Gastroesophageal sphincter (tissue), 4 donors: ENCODE data around the gene CLEC19A. TPM values are rescaled to one million over a fixed set of nuclear protein-coding genes. Genes with fewer than 3 reads are reported as not detected.

ENCODE experiments used
- ATAC-seq: fragments of 150-250 bp; one replicate; pipeline ENCODE4 v1.9.1; 2016; ENCODE audit warnings: mild to moderate bottlenecking, moderate library complexity
- H3K27ac ChIP-seq, 4 donors: fragments of 200-600 bp; sonication (generic) in 3 of 4; 1 replicate in 3 of 4; 2 replicates in 1 of 4; pipeline ENCODE4 v1.5.1; 2016 to 2019
- H3K27me3 ChIP-seq: fragments of 200-600 bp; sonication (generic); one replicate; pipeline ENCODE4 v1.5.1; 2019
- H3K36me3 ChIP-seq, 2 donors: fragments of 200-600 bp; sonication (generic); one replicate each; pipeline ENCODE4 v1.5.1; 2019; ENCODE audit warnings: control low read depth in 1 of 2
- H3K4me1 ChIP-seq, 3 donors: fragments of 200-600 bp; sonication (generic); 1 replicate in 2 of 3; 2 replicates in 1 of 3; pipeline ENCODE4 v1.5.1; 2016 to 2019; ENCODE audit warnings: control low read depth in 2 of 3
- H3K4me3 ChIP-seq, 2 donors: fragments of 200-600 bp; sonication (generic); one replicate each; pipeline ENCODE4 v1.5.1; 2019; ENCODE audit warnings: mild to moderate bottlenecking in 1 of 2, moderate library complexity in 1 of 2
- H3K9me3 ChIP-seq, 3 donors: fragments of 200-600 bp; sonication (generic); one replicate each; pipeline ENCODE4 v1.5.1; 2017 to 2019; ENCODE audit warnings: control low read depth in 2 of 3
- CTCF ChIP-seq, 4 experiments: fragments of 200-600 bp in 2 of 4; fragments of 450-650 bp in 2 of 4; sonication (generic) in 1 of 4; IDR thresholded peaks; one replicate each; pipeline ENCODE4 v1.5.1; 2017 to 2019; ENCODE audit warnings: antibody characterized with exemption in 4 of 4, mild to moderate bottlenecking in 2 of 4, moderate library complexity in 2 of 4
- EP300 ChIP-seq: sonication (generic); formaldehyde crosslinking; IDR thresholded peaks from one replicate; pipeline ENCODE4 v1.6.1; 2017; ENCODE audit warnings: antibody characterized with exemption, mild to moderate bottlenecking
- POLR2A ChIP-seq, 2 donors: fragments of 450-650 bp; IDR thresholded peaks; one replicate each; pipeline ENCODE4 v1.6.1; 2017; ENCODE audit warnings: antibody characterized with exemption in 2 of 2, mild to moderate bottlenecking in 2 of 2, moderate library complexity in 1 of 2
- POLR2AphosphoS5 ChIP-seq: sonication (generic); formaldehyde crosslinking; IDR thresholded peaks from one replicate; pipeline ENCODE4 v1.6.1; 2017; ENCODE audit warnings: antibody characterized with exemption
- WGBS, 2 donors: methylation state at CpG; one replicate each; pipeline ENCODE4 v1.1.5; 2018; ENCODE audit warnings: low coverage in 1 of 2; 5-methylcytosine and 5-hydroxymethylcytosine counted together
- total RNA-seq, 4 donors: library from RNA; depleted of rRNA; stranded (reverse); fragments of >200 nt; gene quantifications; one replicate each; pipeline ENCODE4 v1.1.0, GENCODE V29; 2016

Gene CLEC19A
- total RNA-seq, 4 donors from 2014 or later, result not detected

- H3K9me3 ChIP-seq, result peaks cover 0 to 4% (median 0%) of the 10 kb centered on the region in 3 donors
- TF ChIP-seq POLR2AphosphoS5, result no peak
- no peak for TF ChIP-seq CTCF (IDR thresholded peaks at IDR 0.05)
- no peak for TF ChIP-seq EP300
- no peak for TF ChIP-seq POLR2A (IDR thresholded peaks at IDR 0.05)
- peaks cover 0 to 11% (median 0%) of the 10 kb centered on the region in 3 donors for H3K4me1 ChIP-seq
- no peak overlapping the region for H3K27ac ChIP-seq
- H3K4me3 ChIP-seq, result no peak overlapping the region
- H3K36me3 ChIP-seq, result no peaks in the 10 kb centered on the region
- no peaks in the 10 kb centered on the region for H3K27me3 ChIP-seq
- no peak for ATAC-seq
- 46 to 56% methylated on average over 2 of the region's 5 CpGs for WGBS, 2 donors
Observed at GRCh38 chr16:19292186-19292585, 6.7 kb downstream of the CLEC19A start.

GRCh38 chr16:19294156-19294649, 8.7 kb downstream of the CLEC19A start:
- peak; percentile 77 for ATAC-seq
- no peaks in the 10 kb centered on the region for H3K27me3 ChIP-seq
- WGBS, 2 donors, result 7 to 9% methylated on average over 5 of the region's 5 CpGs

GRCh38 chr16:19295393-19295792, 9.9 kb downstream of the CLEC19A start:
- ATAC-seq, result no peak
- H3K9me3 ChIP-seq, result no peaks in the 10 kb centered on the region
- H3K27ac ChIP-seq, result no peak overlapping the region
- no peaks in the 10 kb centered on the region for H3K27me3 ChIP-seq
- WGBS, 2 donors, result no CpG with 5 or more reads among the region's 2 CpGs
- no peaks in the 10 kb centered on the region for H3K36me3 ChIP-seq
- TF ChIP-seq POLR2A (IDR thresholded peaks at IDR 0.05), result no peak
- no peak for TF ChIP-seq POLR2AphosphoS5
- TF ChIP-seq EP300, result no peak
- TF ChIP-seq CTCF (IDR thresholded peaks at IDR 0.05), result no peak
- H3K4me1 ChIP-seq, result peaks cover 0 to 7% (median 0%) of the 10 kb centered on the region in 3 donors
- H3K4me3 ChIP-seq, result no peak overlapping the region

More at GRCh38 chr16:19294156-19294649, 8.7 kb downstream of the CLEC19A start:
- TF ChIP-seq CTCF (IDR thresholded peaks at IDR 0.05), result no peak
- no peak for TF ChIP-seq EP300
- no peak for TF ChIP-seq POLR2A (IDR thresholded peaks at IDR 0.05)
- TF ChIP-seq POLR2AphosphoS5, result no peak
- Histone ChIP-seq H3K4me1 (peaks cover 0 to 11% (median 0%) of the 10 kb centered on the region in 3 donors), H3K36me3 (no peaks in the 10 kb centered on the region), H3K9me3 (no peaks in the 10 kb centered on the region), H3K4me3 (no peak overlapping the region), H3K27ac (no peak overlapping the region)

- no peak for ATAC-seq
- no peak for TF ChIP-seq EP300
- no peak for TF ChIP-seq POLR2AphosphoS5
- TF ChIP-seq POLR2A (IDR thresholded peaks at IDR 0.05), result no peak
- no peak for TF ChIP-seq CTCF (IDR thresholded peaks at IDR 0.05)
- Histone ChIP-seq H3K4me1 (no peaks in the 10 kb centered on the region), H3K4me3 (no peak overlapping the region), H3K9me3 (no peaks in the 10 kb centered on the region), H3K27me3 (no peaks in the 10 kb centered on the region), H3K36me3 (no peaks in the 10 kb centered on the region), H3K27ac (no peak overlapping the region)
- 45 to 63% methylated on average over 1 of the region's 1 CpG for WGBS, 2 donors
Observed at GRCh38 chr16:19297454-19297853, 11.9 kb downstream of the CLEC19A start.

- no peak overlapping the region for H3K27ac ChIP-seq
- no peaks in the 10 kb centered on the region for H3K27me3 ChIP-seq
Observed at GRCh38 chr16:19299565-19299964, 14.0 kb downstream of the CLEC19A start.

More at GRCh38 chr16:19299565-19299964, 14.0 kb downstream of the CLEC19A start:
- TF ChIP-seq POLR2A (IDR thresholded peaks at IDR 0.05), result no peak
- no peak for TF ChIP-seq POLR2AphosphoS5
- no peaks in the 10 kb centered on the region for H3K9me3 ChIP-seq
- ATAC-seq, result no peak
- H3K4me1 ChIP-seq, result no peaks in the 10 kb centered on the region
- H3K36me3 ChIP-seq, result no peaks in the 10 kb centered on the region
- WGBS, 2 donors, result 30 to 40% methylated on average over 1 to 2 of the region's 2 CpGs
- no peak overlapping the region for H3K4me3 ChIP-seq
